ENCODE data around the gene CIB4. TPM values are rescaled to one million over a fixed set of nuclear protein-coding genes. Genes with fewer than 3 reads are reported as not detected.

Gene CIB4
- total RNA-seq, 4 donors from 2014 or later, result not detected

GRCh38 chr2:26534098-26534864, 106.9 kb downstream of the CIB4 start:
- TF ChIP-seq CTCF (IDR thresholded peaks at IDR 0.05), result no peak
- DNase-seq (ENCODE audit: low spot score), result no peak
- no peak for ATAC-seq (ENCODE audit: low FRiP score)

GRCh38 chr2:26533661-26534060, 107.5 kb downstream of the CIB4 start:
- ATAC-seq (ENCODE audit: low FRiP score), result no peak
- TF ChIP-seq CTCF (IDR thresholded peaks at IDR 0.05), result no peak
- no peak for DNase-seq (ENCODE audit: low spot score)

- TF ChIP-seq CTCF (IDR thresholded peaks at IDR 0.05), result no peak
- no peak for DNase-seq (ENCODE audit: low spot score)
- no peak for ATAC-seq (ENCODE audit: low FRiP score)
These were observed 108.6 kb downstream of the CIB4 start for GRCh38 chr2:26532301-26533250.

Small RNAs within 50 kb of the gene (small RNA-seq; reads per million reads assigned to genes)
- not detected for gene AC015977.1

Other genes starting within 250 kb of the CIB4 start
- gene DRC1, start 239.4 kb downstream of the CIB4 start, total RNA-seq, result not detected
- gene OTOF, start 163.2 kb downstream of the CIB4 start, total RNA-seq, result under 1 TPM in 1 of 4 donors, not detected in 3; 0.06 TPM
- gene KCNK3, start 51.4 kb upstream of the CIB4 start, total RNA-seq, result 1 to 10 TPM; 1.6 to 7.7 (median 3.5) TPM
- gene SLC35F6, start 122.9 kb upstream of the CIB4 start, total RNA-seq, result 10 to 100 TPM; 43.0 to 84.9 (median 57.7) TPM
- gene CENPA, start 144.7 kb upstream of the CIB4 start, total RNA-seq, result 1 to 10 TPM in 1 of 4 donors, under 1 TPM in 1, not detected in 2; 0.46 to 1.1 TPM
- gene DPYSL5, start 206.8 kb upstream of the CIB4 start, total RNA-seq, result not detected

Data from omental fat pad (tissue), 4 donors.